Mesenteric fat pad (tissue), 1 donor: ENCODE measurements around the gene IZUMO2. TPM values are rescaled to one million over a fixed set of nuclear protein-coding genes. Genes with fewer than 3 reads are reported as not detected.
"Not testable (repeated sequence)": the region's sequence is repeated elsewhere in the genome, so short reads cannot be mapped to it uniquely, and the experiment has no call there.

Experiments
- DNase-seq: peaks from one replicate; pipeline ENCODE4 v3.0.0-alpha.2; 2020; ENCODE audit warnings: low spot score
- total RNA-seq: library from RNA; stranded (reverse); fragmentation: NEBNext Ultra II Directional; extraction: Animal tissue kit (Norgen Biotek cat#: 25700); gene quantifications from one replicate; pipeline ENCODE4 v1.2.1, GENCODE V29; 2021
- donor health status: DM: yes; HTN: yes; CAD: no.

IZUMO2 gene
- total RNA-seq, 1 donor from 2014 or later = not detected

DNA sequence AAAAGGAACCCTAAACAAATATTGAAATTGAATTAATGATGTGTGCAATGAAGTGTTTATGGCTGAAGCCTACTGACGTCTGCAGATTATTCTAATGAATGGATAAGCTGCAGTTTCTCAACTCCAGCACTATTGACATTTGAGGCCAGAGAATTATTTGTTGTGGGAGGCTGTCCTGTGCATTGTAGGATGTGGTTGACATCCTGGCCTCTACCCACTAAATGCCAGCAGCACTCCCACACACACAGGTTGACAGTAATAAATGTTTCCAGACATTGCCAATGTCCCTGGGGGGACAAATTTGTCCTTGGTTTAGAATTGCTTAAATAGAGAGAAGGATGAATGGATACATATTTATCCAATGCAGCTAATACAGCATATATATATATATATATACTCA lies 21.1 kb upstream of the IZUMO2 start:
- DNase-seq = no peak

GRCh38 chr19:50181121-50181520 lies 18.0 kb upstream of the IZUMO2 start:
- no peak for DNase-seq

GRCh38 chr19:50178859-50179537 lies 15.9 kb upstream of the IZUMO2 start:
- DNase-seq = no peak

DNA sequence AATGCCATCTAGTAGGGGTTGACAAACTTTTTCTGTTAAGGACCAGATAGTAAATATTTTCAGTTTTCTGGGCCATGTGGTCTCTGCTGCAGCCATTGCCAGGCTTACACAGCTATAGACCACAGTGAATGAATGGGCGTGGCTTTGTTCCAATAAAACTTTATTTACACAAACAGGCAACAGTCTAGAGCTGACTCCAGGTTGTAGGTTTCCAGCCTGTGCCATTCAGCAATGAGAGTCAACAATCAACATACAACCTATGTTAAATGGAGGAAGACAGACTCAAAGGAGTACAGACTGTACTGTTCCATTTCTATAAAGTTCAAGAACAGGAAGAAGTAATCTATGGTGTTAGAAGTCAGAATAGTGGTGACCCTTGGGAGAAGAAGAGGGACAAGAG lies 15.2 kb upstream of the IZUMO2 start:
- no peak for DNase-seq

DNA sequence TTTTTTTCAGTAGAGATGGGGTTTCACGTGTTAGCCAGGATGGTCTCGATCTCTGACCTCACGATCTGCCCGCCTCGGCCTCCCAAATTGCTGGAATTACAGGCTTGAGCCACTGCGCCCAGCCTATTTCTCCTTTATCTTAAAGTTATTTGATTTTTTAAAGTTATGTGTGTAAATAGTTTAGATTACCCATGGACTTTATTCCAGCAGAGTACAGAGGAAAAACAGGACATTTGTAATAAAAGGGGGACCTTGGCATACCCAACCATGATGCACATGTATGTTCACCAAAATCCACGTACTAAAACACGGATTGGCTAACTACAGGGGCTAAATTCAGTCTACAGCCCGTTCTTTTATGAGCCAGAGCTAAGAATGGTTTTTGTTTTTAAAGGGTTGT lies 13.7 kb upstream of the IZUMO2 start:
- DNase-seq = no peak

- no peak for DNase-seq
Measured at GRCh38 chr19:50175924-50176323, 12.8 kb upstream of the IZUMO2 start.

- DNase-seq = no peak
Measured at GRCh38 chr19:50174100-50174793, 11.2 kb upstream of the IZUMO2 start.

DNA sequence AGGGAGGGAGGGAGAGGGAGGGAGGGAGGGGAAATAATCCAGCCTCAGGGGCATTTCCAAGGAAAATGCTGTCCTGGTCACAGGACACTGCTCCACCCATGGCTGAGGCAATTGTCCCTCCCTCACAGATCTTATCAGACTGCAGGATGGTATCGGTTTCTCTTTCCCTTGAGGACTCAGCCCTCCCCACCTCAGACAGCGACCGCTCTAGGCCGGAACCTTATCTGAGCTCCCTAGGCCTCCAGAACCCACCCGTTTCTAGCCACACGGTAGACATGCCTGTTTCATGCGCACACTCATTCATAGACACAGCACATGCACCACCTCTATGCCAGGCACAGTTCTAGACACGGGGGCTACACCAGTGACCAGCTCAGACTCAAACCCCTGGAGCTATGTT lies 10.0 kb upstream of the IZUMO2 start:
- DNase-seq = no peak

DNA sequence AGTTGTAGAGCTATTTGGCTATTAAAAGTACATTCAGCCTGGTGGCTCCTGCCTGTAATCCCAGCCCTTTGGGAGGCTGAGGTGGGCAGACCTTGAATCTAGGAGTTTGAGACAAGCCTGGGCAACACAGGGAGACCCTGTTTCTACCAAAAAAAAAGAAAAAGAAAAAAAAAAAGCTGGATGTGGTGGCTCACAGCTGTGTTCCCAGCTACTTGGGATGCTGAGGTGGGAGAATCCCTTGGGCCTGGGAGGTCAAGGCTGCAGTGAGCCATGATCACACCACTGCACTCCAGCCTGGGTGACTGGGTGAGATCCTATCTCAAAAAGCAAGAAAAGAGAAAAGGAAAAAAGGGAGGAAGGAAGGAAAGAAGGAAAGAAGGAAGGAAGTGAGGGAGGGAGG lies 9.6 kb upstream of the IZUMO2 start:
- DNase-seq = no peak

DNA sequence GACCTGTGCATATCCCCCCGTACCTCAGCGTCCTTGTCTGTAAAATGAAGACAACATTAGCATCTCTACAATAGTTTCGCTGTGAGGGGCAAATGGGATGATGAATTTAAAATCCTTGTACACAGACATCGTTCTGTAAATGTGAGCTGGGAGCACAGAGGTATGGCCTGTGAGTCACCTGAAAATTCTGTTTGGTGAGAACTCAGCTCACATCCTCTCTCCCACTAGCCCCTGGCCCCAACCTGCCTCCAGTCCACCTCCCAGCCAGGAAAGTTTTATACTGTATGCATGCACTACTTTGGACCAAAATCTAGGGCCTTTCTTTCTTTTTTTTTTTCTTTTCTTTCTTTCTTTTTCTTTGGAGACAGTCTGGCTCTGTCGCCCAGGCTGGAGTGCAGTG lies 8.7 kb upstream of the IZUMO2 start:
- DNase-seq = no peak

DNA sequence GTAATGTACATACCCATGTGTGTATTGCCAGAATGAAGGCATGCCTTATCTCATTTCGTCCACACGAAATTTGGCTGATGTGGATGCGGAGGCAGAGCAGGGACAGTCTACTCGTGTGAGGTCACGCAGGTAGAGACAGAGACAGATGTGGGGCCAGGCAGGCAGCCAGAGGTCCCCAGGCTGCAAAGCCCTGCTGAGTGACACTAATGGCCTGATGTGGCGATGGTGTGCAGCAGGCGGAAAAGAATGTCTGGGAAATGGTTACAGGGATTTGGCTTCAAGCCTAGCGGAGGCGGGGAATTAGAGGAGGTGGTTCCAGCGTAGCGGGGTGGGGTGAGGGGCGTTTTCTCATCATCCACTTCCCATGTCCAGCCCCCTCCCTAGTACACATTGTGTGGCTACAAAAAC lies 4.2 kb upstream of the IZUMO2 start:
- no peak for DNase-seq

GRCh38 chr19:50159078-50159477 lies 4.0 kb downstream of the IZUMO2 start:
- DNase-seq = no peak

- no peak for DNase-seq
Measured at GRCh38 chr19:50158577-50158976, 4.5 kb downstream of the IZUMO2 start.

GRCh38 chr19:50155520-50156109 lies 7.5 kb downstream of the IZUMO2 start:
- DNase-seq = no peak

DNA sequence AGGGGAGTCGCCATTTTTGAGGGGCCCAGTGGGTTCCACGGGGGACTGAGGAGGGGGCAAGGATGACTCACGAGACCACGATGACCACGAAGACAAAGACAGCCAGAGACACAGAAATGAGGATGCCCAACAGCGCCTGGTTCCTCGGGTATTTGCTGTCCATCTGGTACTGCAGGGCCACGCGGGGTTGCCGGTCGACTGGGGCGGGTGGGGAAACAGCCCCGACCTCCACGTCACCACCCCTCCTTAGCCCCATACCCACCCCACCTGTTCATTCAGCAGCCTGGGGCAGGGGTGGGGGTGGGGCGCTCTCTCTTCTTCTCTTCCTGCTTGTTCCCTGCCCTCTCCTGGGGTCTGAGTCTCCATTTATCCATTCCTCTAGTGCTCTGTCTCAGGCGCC lies 8.6 kb downstream of the IZUMO2 start:
- DNase-seq = no peak

- DNase-seq = no peak
Measured at GRCh38 chr19:50152578-50152977, 10.5 kb downstream of the IZUMO2 start.

- DNase-seq = no peak
Measured at GRCh38 chr19:50148528-50148927, 14.6 kb downstream of the IZUMO2 start.

DNA sequence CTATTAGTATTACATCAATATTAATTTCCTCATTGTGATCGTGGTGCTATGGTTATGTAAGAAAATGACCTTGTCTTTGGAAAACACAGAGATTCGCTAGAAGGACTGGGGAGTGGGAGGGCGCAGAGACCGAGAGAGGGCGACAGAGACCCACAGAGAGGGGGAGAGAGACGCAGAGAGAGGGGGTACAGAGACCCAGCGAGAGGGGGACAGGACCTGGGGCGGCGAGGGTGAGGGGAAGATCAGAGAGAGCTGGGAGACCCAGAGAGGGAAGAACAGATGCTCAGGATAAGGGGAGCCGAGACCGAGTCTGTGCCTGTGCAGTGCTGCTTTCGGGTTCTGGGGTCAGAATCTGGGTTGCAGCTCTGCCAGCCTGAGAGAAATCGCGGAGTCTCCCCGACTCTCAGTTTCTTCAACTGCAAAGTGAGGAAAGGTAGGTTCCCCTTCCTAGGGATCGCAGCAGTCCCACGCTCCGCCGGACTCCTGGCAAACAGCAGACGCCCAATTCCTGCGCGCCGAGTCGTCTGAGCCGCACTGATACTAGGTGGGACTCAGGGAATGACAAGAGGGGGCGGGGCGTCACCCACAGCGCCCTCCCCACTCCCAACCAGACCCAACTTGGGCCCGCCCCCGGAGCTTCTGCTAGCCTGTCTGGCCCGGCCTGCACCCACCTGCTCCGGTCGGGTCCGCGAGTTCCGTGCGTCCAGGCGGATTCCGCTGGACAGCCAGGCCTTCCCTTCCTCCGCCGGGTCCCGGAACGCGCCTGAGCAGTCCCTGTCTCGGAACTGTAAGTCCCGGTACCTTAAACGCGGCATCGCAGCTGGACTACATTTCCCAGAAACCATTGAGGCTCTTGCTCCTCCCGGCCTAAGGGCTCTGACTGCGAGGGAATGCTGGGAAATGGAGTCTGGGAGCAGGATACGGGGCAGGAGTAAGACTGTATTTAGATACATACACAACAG lies 15.3 kb downstream of the IZUMO2 start:
- peak; percentile 93 for DNase-seq

- DNase-seq = not testable (repeated sequence)
Measured at GRCh38 chr19:50141921-50142320, 21.2 kb downstream of the IZUMO2 start.

- DNase-seq = not testable (repeated sequence)
Measured at GRCh38 chr19:50140118-50140845, 22.8 kb downstream of the IZUMO2 start.
